Pancreas (tissue), 10 donors: ENCODE data around the gene EEF1AKMT3. TPM values are rescaled to one million over a fixed set of nuclear protein-coding genes. Genes with fewer than 3 reads are reported as not detected.

Experiments
- ATAC-seq, 4 donors: fragments of 200-7000 bp; cut with Tn5 transposase; one replicate each; pipeline versions ENCODE4 v1.8.0 to v1.9.1; 2020; ENCODE audit warnings: mild to moderate bottlenecking in 4 of 4, moderate library complexity in 4 of 4
- DNase-seq, 6 donors: peaks; one replicate each; pipeline ENCODE4 v3.0.0-alpha.2; 2020
- FAIRE-seq: peaks from 2 replicates; lab custom pipeline; 2012; peaks lifted over from hg19 to GRCh38; lab: Jason Lieb, UNC
- H3K27ac ChIP-seq, 4 donors: fragments of 200-600 bp; sonication (generic); 1 replicate in 3 of 4; 2 replicates in 1 of 4; pipeline versions ENCODE4 v1.5.0 to v1.8.0; 2020
- H3K27me3 ChIP-seq, 4 donors: fragments of 200-600 bp; one replicate each; pipeline ENCODE4 v1.8.0; 2021
- H3K36me3 ChIP-seq, 3 donors: fragments of 200-600 bp; sonication (generic) in 1 of 3; one replicate each; pipeline versions ENCODE4 v1.5.0 to v1.8.0; 2020 to 2021
- H3K4me1 ChIP-seq, 3 donors: fragments of 200-600 bp; one replicate each; pipeline ENCODE4 v1.8.0; 2021
- H3K4me3 ChIP-seq, 4 donors: fragments of 200-600 bp; sonication (generic) in 2 of 4; one replicate each; pipeline versions ENCODE4 v1.5.0 to v1.8.0; 2020 to 2021
- H3K9me3 ChIP-seq, 4 donors: fragments of 200-600 bp; one replicate each; pipeline ENCODE4 v1.8.0; 2021
- WGBS, 2 donors: extraction: QIAGEN DNeasy Blood & Tissue Kit; methylation state at CpG; one replicate each; pipeline ENCODE4 v1.1.7; 2013; 5-methylcytosine and 5-hydroxymethylcytosine counted together
- intact Hi-C, 3 donors: fragments of 100-400 bp; cut with DNase I; formaldehyde crosslinking; loops; one replicate each; pipeline versions ENCODE4 v1.11.1 to v1.14.2; 2022
- polyA plus RNA-seq, 2 donors: library from polyadenylated mRNA; stranded (reverse); fragments of 200-250 nt; gene quantifications; one replicate each; pipeline ENCODE4 v1.2.3, GENCODE V29; 2013
- total RNA-seq, 6 donors: library from RNA; stranded (reverse); fragmentation: NEBNext Ultra II Directional in 4 of 6; extraction: Animal tissue kit (Norgen Biotek cat#: 25700) in 4 of 6; gene quantifications; one replicate each; pipeline versions ENCODE4 v1.2.1 to v1.2.4, GENCODE V29; 2021 to 2023
- TF ChIP-seq, protein P1 (sequence below), 4 donors: fragments of 200-600 bp; sonication (generic) in 3 of 4; IDR thresholded peaks; one replicate each; pipeline versions ENCODE4 v1.5.0 to v1.8.0; 2021; ENCODE audit warnings: antibody characterized with exemption in 4 of 4
- donor health status: healthy with polysubstance abuse.
- donor health status: DM: no; HTN: no; CAD: no; lungs with moderate emphysema.
- donor health status: DM: no; HTN: no; CAD: no.
- donor health status: control.
- donor health status: control.
- donor health status: Bipolar disorder and iron deficiency.
- donor health status: DM: yes; HTN: yes; CAD: no.
- donor health status: DM: no; HTN: no; CAD: no.
- donor health status: DM: no; HTN: no; CAD: no.
- donor health status: DM: yes; HTN: yes; CAD: no.

Gene EEF1AKMT3
- total and polyA plus RNA-seq, 8 donors: 3.7 to 20.8 (median 14.4) TPM

DNA sequence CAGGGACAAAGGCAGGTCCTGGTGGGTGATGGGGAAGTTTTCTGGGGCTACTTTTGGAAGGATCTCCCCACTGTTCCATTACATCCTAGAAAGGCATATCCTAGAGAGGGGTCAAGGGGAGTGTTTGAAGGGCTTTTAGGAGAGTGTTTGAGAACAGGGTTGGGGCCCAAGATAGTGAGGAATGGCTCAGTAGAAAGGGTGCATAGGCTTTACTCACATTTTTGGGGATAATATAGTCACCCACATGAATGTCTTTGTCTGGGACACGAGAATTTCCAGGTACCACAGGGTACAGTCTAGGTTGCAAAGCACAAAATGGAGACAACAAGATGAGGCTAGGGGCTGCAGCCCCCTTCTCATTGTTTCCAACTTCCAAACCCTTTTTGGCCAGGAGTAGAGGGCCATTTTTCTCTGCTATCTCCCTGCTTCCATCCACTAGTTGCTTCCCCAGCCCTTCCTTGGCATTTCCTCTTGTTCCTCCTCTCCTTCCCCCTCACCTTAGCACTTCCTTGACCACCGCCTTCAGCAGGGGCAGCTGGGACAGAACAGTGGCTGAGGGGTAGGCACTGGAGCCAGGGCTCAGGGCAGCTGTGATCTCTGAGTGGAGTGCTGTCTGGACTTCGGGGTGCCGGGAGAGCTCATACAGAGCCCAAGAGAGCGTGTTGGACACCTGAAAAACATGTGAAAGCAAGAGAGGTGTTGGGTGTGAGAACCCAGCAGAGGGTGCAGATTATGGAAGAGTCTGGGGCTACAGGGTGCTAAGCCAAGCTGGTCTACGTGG is 8.3 kb upstream of the EEF1AKMT3 start:
- ATAC-seq (no peak), FAIRE-seq (no peak), DNase-seq (no peak)
- Histone ChIP-seq H3K27me3 (no peaks in the 10 kb centered on the region), H3K9me3 (no peaks in the 10 kb centered on the region), H3K27ac (peak overlapping the region in 3 of 4 donors; percentile 60 to 70 (median 64)), H3K4me3 (peak overlapping the region in 3 of 4 donors; percentile 23 to 56 (median 49)), H3K4me1 (peaks cover 6 to 8% (median 8%) of the 10 kb centered on the region in 3 donors), H3K36me3 (no peaks in the 10 kb centered on the region)
- 69 to 74% methylated on average over 6 of the region's 6 CpGs for WGBS, 2 donors
- intact Hi-C loops: no loop called here
- TF ChIP-seq, protein P1, sequence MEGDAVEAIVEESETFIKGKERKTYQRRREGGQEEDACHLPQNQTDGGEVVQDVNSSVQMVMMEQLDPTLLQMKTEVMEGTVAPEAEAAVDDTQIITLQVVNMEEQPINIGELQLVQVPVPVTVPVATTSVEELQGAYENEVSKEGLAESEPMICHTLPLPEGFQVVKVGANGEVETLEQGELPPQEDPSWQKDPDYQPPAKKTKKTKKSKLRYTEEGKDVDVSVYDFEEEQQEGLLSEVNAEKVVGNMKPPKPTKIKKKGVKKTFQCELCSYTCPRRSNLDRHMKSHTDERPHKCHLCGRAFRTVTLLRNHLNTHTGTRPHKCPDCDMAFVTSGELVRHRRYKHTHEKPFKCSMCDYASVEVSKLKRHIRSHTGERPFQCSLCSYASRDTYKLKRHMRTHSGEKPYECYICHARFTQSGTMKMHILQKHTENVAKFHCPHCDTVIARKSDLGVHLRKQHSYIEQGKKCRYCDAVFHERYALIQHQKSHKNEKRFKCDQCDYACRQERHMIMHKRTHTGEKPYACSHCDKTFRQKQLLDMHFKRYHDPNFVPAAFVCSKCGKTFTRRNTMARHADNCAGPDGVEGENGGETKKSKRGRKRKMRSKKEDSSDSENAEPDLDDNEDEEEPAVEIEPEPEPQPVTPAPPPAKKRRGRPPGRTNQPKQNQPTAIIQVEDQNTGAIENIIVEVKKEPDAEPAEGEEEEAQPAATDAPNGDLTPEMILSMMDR (IDR thresholded peaks at IDR 0.05): no peak

DNA sequence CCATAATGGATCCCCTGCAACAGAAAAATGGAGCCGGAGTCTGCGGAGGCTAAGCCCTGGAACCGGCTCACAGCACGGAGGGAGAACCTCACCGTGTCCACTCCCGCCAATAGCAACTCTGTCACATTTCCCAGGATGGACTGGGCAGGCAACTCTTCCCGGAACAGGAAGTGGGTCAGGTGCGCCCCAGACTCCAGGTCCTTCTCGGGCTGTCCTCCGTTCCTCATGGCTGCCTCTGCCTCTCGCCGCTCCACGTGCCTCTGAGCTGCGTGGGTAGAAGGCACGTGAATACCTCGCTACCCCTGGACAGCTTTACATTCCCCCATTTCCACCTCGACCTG is 7.8 kb upstream of the EEF1AKMT3 start:
- Histone ChIP-seq H3K4me3 (peak overlapping the region; percentile 23 to 56 (median 38)), H3K9me3 (no peaks in the 10 kb centered on the region), H3K27me3 (no peaks in the 10 kb centered on the region), H3K27ac (peak overlapping the region; percentile 52 to 70 (median 62)), H3K36me3 (no peaks in the 10 kb centered on the region), H3K4me1 (peaks cover 6 to 8% (median 8%) of the 10 kb centered on the region in 3 donors)
- 5 to 6% methylated on average over 17 of the region's 17 CpGs for WGBS, 2 donors
- ATAC-seq (peak; percentile 83 to 87 (median 85)), DNase-seq (peak; percentile 75 to 89 (median 81)), FAIRE-seq (no peak)
- intact Hi-C loops: no loop called here
- TF ChIP-seq, protein P1 (IDR thresholded peaks at IDR 0.05): no peak

DNA sequence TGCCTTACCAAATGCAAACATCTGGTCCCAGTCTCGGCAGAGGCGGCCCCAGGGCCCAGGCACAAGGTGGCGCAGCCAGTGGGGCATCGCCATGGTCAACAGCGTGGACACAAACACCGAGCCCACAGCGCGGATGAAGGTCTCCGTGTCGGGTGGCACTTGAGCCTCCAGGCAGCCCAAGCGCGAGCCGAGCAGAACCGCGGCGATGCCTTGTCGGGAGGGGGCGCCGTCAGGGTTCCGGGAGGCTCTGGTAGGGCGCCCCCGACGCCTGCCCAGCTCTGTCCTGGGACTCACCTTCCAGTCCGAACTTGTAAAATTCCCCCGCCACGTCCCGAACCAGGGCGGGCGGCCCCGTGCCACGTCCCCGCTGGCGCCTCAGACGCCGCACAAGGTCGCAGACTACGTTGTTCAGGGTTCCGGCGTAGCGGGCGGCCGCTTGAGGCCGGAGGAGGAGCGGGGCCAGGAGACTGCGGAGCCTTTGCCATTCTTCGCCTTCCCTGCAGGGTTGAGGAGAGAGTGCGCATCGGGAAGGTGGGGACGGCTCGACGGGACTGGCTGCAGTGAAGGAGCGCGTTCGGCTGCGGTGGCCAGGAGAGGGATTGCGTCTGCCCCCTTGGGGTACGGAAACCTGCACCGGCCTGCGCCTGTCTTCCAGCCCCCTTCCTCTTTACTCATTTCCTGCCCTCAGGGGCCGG is 7.3 kb upstream of the EEF1AKMT3 start:
- FAIRE-seq (no peak), DNase-seq (peak in 5 of 6 donors; percentile 48 to 86 (median 58)), ATAC-seq (peak; percentile 51 to 74 (median 66))
- Histone ChIP-seq H3K4me3 (peak overlapping the region; percentile 23 to 56 (median 38)), H3K9me3 (no peaks in the 10 kb centered on the region), H3K36me3 (no peaks in the 10 kb centered on the region), H3K27me3 (no peaks in the 10 kb centered on the region), H3K27ac (peak overlapping the region; percentile 52 to 70 (median 62)), H3K4me1 (peaks cover 6 to 8% (median 8%) of the 10 kb centered on the region in 3 donors)
- WGBS, 2 donors: 1 to 2% methylated on average over 59 to 60 of the region's 60 CpGs
- TF ChIP-seq, protein P1 (IDR thresholded peaks at IDR 0.05): peak in 2 of 4 donors; percentile 8 to 12
- intact Hi-C loops: no loop called here

DNA sequence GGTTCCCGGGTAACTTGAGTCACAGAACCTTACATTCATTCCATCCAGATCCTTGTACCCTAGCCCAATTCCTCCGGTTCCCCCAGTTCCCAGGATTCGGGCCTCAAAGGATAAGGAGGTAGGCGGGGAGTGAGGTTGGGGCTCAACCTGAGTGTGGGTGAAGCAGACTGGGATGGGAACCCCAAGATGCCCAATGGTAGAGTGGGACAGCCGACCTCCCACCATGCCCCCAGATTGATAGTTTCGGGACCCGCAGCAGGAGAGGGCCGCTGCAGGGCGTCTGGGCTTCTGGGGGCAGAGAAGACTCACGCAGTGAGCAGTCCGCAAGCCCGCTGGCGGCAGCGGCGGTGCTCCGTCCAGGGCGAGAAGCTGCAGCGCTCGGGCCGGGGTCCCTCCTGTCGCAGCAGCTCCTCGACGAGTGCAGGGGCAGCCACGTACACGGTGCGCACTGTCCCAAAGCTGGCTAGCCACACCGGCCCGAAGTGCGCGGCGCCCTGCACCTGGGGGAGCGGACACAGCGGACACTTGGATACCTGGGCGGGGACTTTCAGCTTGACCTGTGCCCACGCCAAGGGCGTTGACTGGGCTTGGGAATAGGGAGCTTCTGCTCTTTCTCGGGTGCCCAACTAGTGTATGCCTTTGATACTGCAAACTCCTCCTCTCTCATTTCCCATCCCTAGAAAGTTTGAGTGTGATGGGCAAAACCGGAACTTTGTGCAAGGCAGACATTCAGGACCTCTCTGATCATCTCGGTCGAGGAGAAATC is 6.5 kb upstream of the EEF1AKMT3 start:
- H3K9me3 ChIP-seq: no peaks in the 10 kb centered on the region
- ATAC-seq (peak; percentile 27 to 53 (median 44)), DNase-seq (peak in 5 of 6 donors; percentile 22 to 80 (median 50)), FAIRE-seq (no peak)
- WGBS, 2 donors: 1 to 2% methylated on average over 40 of the region's 40 CpGs
- H3K4me1 ChIP-seq: peaks cover 7 to 9% (median 8%) of the 10 kb centered on the region in 3 donors
- no peaks in the 10 kb centered on the region for H3K36me3 ChIP-seq
- TF ChIP-seq, protein P1 (IDR thresholded peaks at IDR 0.05): no peak
- intact Hi-C loops: no loop called here
- H3K4me3 ChIP-seq: peak overlapping the region; percentile 23 to 56 (median 38)
- H3K27ac ChIP-seq: peak overlapping the region in 1 of 4 donors; percentile 60
- no peaks in the 10 kb centered on the region for H3K27me3 ChIP-seq
